Keratinocyte (primary cell): ENCODE data around the gene BOD1.

ENCODE experiments used
- EZH2 ChIP-seq: IDR thresholded peaks from one replicate; pipeline ENCODE4 v1.6.1; 2012; ENCODE audit warnings: inconsistent platforms, mild to moderate bottlenecking, low read length, moderate library complexity
- TF ChIP-seq, protein P1 (sequence below), 3 experiments: IDR thresholded peaks in 1 of 3; conservative IDR thresholded peaks in 1 of 3; optimal IDR thresholded peaks in 1 of 3; 2 replicates in 2 of 3; 3 replicates in 1 of 3; pipeline versions ENCODE3 to v1.5.1; 2011; ENCODE audit warnings: low read length in 3 of 3, mild to moderate bottlenecking in 3 of 3, moderate library complexity in 2 of 3, control low read depth in 1 of 3, inconsistent platforms in 1 of 3; ENCODE audit not compliant: insufficient read depth in 2 of 3; ENCODE audit errors: extremely low read depth in 1 of 3

DNA sequence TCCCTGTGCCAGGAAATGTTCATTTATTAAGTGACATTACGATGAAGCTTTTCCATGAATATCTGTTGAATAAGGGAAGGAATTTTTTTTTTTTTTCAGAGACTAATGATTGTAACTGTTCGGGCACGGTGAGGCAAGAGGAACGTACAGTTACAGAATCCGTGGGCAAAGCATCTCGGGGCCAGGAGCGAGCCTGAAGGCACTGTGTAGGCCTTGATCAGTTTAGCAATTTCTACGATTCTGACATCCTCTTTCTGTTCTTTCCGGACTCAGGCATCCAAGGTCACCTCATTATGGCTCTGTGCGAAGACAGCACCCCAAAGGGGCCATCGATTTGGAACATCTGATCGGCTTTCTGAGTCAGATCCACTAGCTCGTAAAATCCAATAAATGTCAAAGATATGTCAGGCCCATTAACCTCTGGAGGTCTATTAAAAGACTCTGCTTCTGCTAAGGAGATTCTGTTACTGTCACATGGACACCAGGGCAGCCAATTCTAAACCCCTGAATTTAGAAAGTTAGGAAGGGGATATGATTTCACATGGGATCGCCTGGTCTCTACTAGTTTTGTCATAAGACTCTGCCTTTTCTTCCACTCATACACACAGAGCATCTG is 41.4 kb upstream of the BOD1 start:
- TF ChIP-seq, protein P1, sequence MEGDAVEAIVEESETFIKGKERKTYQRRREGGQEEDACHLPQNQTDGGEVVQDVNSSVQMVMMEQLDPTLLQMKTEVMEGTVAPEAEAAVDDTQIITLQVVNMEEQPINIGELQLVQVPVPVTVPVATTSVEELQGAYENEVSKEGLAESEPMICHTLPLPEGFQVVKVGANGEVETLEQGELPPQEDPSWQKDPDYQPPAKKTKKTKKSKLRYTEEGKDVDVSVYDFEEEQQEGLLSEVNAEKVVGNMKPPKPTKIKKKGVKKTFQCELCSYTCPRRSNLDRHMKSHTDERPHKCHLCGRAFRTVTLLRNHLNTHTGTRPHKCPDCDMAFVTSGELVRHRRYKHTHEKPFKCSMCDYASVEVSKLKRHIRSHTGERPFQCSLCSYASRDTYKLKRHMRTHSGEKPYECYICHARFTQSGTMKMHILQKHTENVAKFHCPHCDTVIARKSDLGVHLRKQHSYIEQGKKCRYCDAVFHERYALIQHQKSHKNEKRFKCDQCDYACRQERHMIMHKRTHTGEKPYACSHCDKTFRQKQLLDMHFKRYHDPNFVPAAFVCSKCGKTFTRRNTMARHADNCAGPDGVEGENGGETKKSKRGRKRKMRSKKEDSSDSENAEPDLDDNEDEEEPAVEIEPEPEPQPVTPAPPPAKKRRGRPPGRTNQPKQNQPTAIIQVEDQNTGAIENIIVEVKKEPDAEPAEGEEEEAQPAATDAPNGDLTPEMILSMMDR (optimal IDR thresholded peaks at IDR 0.05 in 1 of 3, IDR thresholded peaks at IDR 0.05 in 1 of 3, conservative IDR thresholded peaks at IDR 0.05 in 1 of 3; ENCODE audit: extremely low read depth in 1 of 3, insufficient read depth in 2 of 3, low read length in 3 of 3) = no peak
- TF ChIP-seq EZH2 = no peak
